22Rv1 (cell line): ENCODE results near the gene CX3CL1.

Experiments used
- H3K27ac ChIP-seq: fragments of 450-650 bp; 2 replicates; pipeline ENCODE4 v1.5.1; 2017
- ZFX ChIP-seq: fragments of 450-650 bp; IDR thresholded peaks from 2 replicates; pipeline ENCODE4 v1.6.1; 2017; ENCODE audit warnings: antibody characterized with exemption, borderline replicate concordance
- TF ChIP-seq, protein P1 (sequence below): fragments of 450-650 bp; IDR thresholded peaks from 2 replicates; pipeline ENCODE4 v1.5.1; 2017; ENCODE audit warnings: mild to moderate bottlenecking

Gene CX3CL1

DNA sequence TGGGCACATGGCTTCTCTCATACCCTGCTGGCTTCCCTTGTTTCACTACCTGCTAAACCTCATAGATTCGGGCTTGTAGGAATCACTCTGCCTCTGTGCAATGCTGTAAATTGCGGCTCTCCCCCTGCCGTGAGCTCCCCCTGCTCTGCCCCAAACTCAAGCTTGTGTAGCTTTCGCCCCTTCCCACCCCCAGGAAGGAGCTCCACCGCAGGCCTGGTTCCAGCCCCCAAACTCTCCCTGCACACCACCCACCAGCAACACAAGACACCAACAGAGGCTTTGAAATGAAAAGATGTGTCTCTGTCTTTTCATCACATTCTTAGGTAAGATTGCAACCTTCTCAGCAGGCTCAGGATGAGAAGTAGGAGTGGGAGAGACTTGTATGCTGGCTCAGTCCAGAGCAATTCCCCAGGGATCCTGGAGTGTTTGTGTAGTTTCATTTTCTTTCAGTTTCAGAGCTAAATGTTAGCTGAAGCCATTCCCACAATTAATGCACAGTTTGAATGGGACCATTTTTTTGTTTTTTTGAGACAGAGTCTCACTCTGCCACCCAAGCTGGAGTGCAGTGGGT, 14.2 kb downstream of the CX3CL1 start:
- no peak overlapping the region for H3K27ac ChIP-seq
- TF ChIP-seq ZFX = no peak
- TF ChIP-seq, protein P1, sequence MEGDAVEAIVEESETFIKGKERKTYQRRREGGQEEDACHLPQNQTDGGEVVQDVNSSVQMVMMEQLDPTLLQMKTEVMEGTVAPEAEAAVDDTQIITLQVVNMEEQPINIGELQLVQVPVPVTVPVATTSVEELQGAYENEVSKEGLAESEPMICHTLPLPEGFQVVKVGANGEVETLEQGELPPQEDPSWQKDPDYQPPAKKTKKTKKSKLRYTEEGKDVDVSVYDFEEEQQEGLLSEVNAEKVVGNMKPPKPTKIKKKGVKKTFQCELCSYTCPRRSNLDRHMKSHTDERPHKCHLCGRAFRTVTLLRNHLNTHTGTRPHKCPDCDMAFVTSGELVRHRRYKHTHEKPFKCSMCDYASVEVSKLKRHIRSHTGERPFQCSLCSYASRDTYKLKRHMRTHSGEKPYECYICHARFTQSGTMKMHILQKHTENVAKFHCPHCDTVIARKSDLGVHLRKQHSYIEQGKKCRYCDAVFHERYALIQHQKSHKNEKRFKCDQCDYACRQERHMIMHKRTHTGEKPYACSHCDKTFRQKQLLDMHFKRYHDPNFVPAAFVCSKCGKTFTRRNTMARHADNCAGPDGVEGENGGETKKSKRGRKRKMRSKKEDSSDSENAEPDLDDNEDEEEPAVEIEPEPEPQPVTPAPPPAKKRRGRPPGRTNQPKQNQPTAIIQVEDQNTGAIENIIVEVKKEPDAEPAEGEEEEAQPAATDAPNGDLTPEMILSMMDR = no peak

GRCh38 chr16:57387598-57388354, 15.5 kb downstream of the CX3CL1 start:
- TF ChIP-seq, protein P1 = no peak
- no peak for TF ChIP-seq ZFX
- no peak overlapping the region for H3K27ac ChIP-seq

GRCh38 chr16:57388359-57389086, 16.2 kb downstream of the CX3CL1 start:
- no peak overlapping the region for H3K27ac ChIP-seq
- TF ChIP-seq, protein P1 = no peak
- no peak for TF ChIP-seq ZFX

GRCh38 chr16:57389087-57389468, 16.8 kb downstream of the CX3CL1 start:
- TF ChIP-seq, protein P1 = no peak
- no peak for TF ChIP-seq ZFX
- no peak overlapping the region for H3K27ac ChIP-seq

- no peak overlapping the region for H3K27ac ChIP-seq
- TF ChIP-seq, protein P1 = no peak
- no peak for TF ChIP-seq ZFX
Measured at GRCh38 chr16:57390636-57391295, 18.5 kb downstream of the CX3CL1 start.

- H3K27ac ChIP-seq = no peak overlapping the region
- TF ChIP-seq ZFX = no peak
- TF ChIP-seq, protein P1 = no peak
Measured at GRCh38 chr16:57391300-57391699, 19.0 kb downstream of the CX3CL1 start.

GRCh38 chr16:57391708-57392107, 19.4 kb downstream of the CX3CL1 start:
- no peak overlapping the region for H3K27ac ChIP-seq
- TF ChIP-seq, protein P1 = no peak
- no peak for TF ChIP-seq ZFX
